IPS-15b (cell line): Measurements from ENCODE around the gene MED13.
"Not testable (repeated sequence)": the region's sequence is repeated elsewhere in the genome, so short reads cannot be mapped to it uniquely, and the experiment has no call there.

Experiments
- H3K27me3 ChIP-seq: one replicate; pipeline ENCODE4 v1.6.1; 2013; ENCODE audit warnings: low read length; ENCODE audit not compliant: control insufficient read depth, insufficient read depth
- H3K36me3 ChIP-seq: one replicate; pipeline ENCODE4 v1.6.1; 2013; ENCODE audit warnings: low read length; ENCODE audit not compliant: control insufficient read depth, insufficient read depth
- H3K4me1 ChIP-seq: one replicate; pipeline ENCODE4 v1.6.1; 2013; ENCODE audit warnings: mild to moderate bottlenecking, low read length; ENCODE audit not compliant: control insufficient read depth, insufficient read depth
- H3K4me3 ChIP-seq: one replicate; pipeline ENCODE4 v1.5.1; 2013; ENCODE audit warnings: low read depth, low read length
- H3K9ac ChIP-seq: one replicate; pipeline ENCODE4 v1.6.1; 2013; ENCODE audit warnings: low read depth, mild to moderate bottlenecking, low read length
- H3K9me3 ChIP-seq: one replicate; pipeline ENCODE4 v1.6.1; 2013; ENCODE audit warnings: mild to moderate bottlenecking, low read length; ENCODE audit not compliant: control insufficient read depth, insufficient read depth

Gene MED13

GRCh38 chr17:62086737-62087136 is 21.7 kb upstream of the MED13 start:
- Histone ChIP-seq H3K36me3 (no peaks in the 10 kb centered on the region), H3K9ac (no peak overlapping the region)

GRCh38 chr17:62085511-62086408 is 20.7 kb upstream of the MED13 start:
- Histone ChIP-seq H3K27me3 (no peaks in the 10 kb centered on the region), H3K9ac (no peak overlapping the region), H3K9me3 (no peaks in the 10 kb centered on the region), H3K36me3 (no peaks in the 10 kb centered on the region), H3K4me1 (no peaks in the 10 kb centered on the region), H3K4me3 (no peak overlapping the region)

More at GRCh38 chr17:62086737-62087136, 21.7 kb upstream of the MED13 start:
- Histone ChIP-seq H3K9me3 (no peaks in the 10 kb centered on the region), H3K4me1 (no peaks in the 10 kb centered on the region), H3K4me3 (no peak overlapping the region), H3K27me3 (no peaks in the 10 kb centered on the region)

- no peaks in the 10 kb centered on the region for H3K27me3 ChIP-seq
- no peaks in the 10 kb centered on the region for H3K36me3 ChIP-seq
- H3K4me1 ChIP-seq, result no peaks in the 10 kb centered on the region
- no peak overlapping the region for H3K4me3 ChIP-seq
- H3K9ac ChIP-seq, result no peak overlapping the region
- no peaks in the 10 kb centered on the region for H3K9me3 ChIP-seq
These were observed 19.5 kb upstream of the MED13 start for GRCh38 chr17:62084585-62084984.

GRCh38 chr17:62083651-62084050 is 18.6 kb upstream of the MED13 start:
- no peaks in the 10 kb centered on the region for H3K36me3 ChIP-seq
- H3K4me3 ChIP-seq, result no peak overlapping the region
- no peaks in the 10 kb centered on the region for H3K9me3 ChIP-seq
- no peak overlapping the region for H3K9ac ChIP-seq
- no peaks in the 10 kb centered on the region for H3K27me3 ChIP-seq
- H3K4me1 ChIP-seq, result no peaks in the 10 kb centered on the region

- H3K36me3 ChIP-seq, result no peaks in the 10 kb centered on the region
- H3K9me3 ChIP-seq, result no peaks in the 10 kb centered on the region
- H3K4me3 ChIP-seq, result no peak overlapping the region
- no peaks in the 10 kb centered on the region for H3K4me1 ChIP-seq
- no peaks in the 10 kb centered on the region for H3K27me3 ChIP-seq
- H3K9ac ChIP-seq, result no peak overlapping the region
These were observed 15.6 kb upstream of the MED13 start for GRCh38 chr17:62080647-62081046.

- no peak overlapping the region for H3K9ac ChIP-seq
- H3K4me1 ChIP-seq, result no peaks in the 10 kb centered on the region
- no peak overlapping the region for H3K4me3 ChIP-seq
- H3K9me3 ChIP-seq, result no peaks in the 10 kb centered on the region
- no peaks in the 10 kb centered on the region for H3K27me3 ChIP-seq
- no peaks in the 10 kb centered on the region for H3K36me3 ChIP-seq
These were observed 12.9 kb upstream of the MED13 start for GRCh38 chr17:62078009-62078408.

GRCh38 chr17:62076864-62077788 is 12.0 kb upstream of the MED13 start:
- H3K27me3 ChIP-seq, result no peaks in the 10 kb centered on the region
- no peak overlapping the region for H3K9ac ChIP-seq
- H3K36me3 ChIP-seq, result no peaks in the 10 kb centered on the region
- no peak overlapping the region for H3K4me3 ChIP-seq
- H3K9me3 ChIP-seq, result no peaks in the 10 kb centered on the region
- H3K4me1 ChIP-seq, result no peaks in the 10 kb centered on the region

- no peaks in the 10 kb centered on the region for H3K4me1 ChIP-seq
- no peaks in the 10 kb centered on the region for H3K9me3 ChIP-seq
- no peak overlapping the region for H3K4me3 ChIP-seq
- no peaks in the 10 kb centered on the region for H3K36me3 ChIP-seq
- no peak overlapping the region for H3K9ac ChIP-seq
- H3K27me3 ChIP-seq, result no peaks in the 10 kb centered on the region
These were observed 10.3 kb upstream of the MED13 start for GRCh38 chr17:62075308-62075815.

GRCh38 chr17:62073993-62074392 is 8.9 kb upstream of the MED13 start:
- H3K36me3 ChIP-seq, result no peaks in the 10 kb centered on the region
- H3K4me3 ChIP-seq, result no peak overlapping the region
- no peaks in the 10 kb centered on the region for H3K27me3 ChIP-seq
- H3K9me3 ChIP-seq, result no peaks in the 10 kb centered on the region
- no peaks in the 10 kb centered on the region for H3K4me1 ChIP-seq
- H3K9ac ChIP-seq, result no peak overlapping the region

GRCh38 chr17:62072855-62073254 is 7.8 kb upstream of the MED13 start:
- not testable (repeated sequence) for H3K27me3 ChIP-seq, H3K4me1 ChIP-seq, H3K9ac ChIP-seq, H3K9me3 ChIP-seq, H3K4me3 ChIP-seq, H3K36me3 ChIP-seq

- Histone ChIP-seq H3K36me3 (no peaks in the 10 kb centered on the region), H3K27me3 (no peaks in the 10 kb centered on the region), H3K4me3 (no peak overlapping the region), H3K4me1 (no peaks in the 10 kb centered on the region), H3K9me3 (no peaks in the 10 kb centered on the region), H3K9ac (no peak overlapping the region)
These were observed 5.8 kb upstream of the MED13 start for GRCh38 chr17:62070900-62071299.
